Peyer's patch (tissue), 4 donors: Measurements from ENCODE around the gene MAPK9.

Experiments used
- POLR2A ChIP-seq, 2 donors: fragments of 450-650 bp; IDR thresholded peaks; one replicate each; pipeline ENCODE4 v1.5.1; 2017; ENCODE audit warnings: antibody characterized with exemption in 2 of 2, mild to moderate bottlenecking in 2 of 2, moderate library complexity in 2 of 2
- TF ChIP-seq, protein P1 (sequence below), 6 experiments: fragments of 450-650 bp in 4 of 6; fragments of 200-600 bp in 2 of 6; sonication (generic) in 1 of 6; IDR thresholded peaks; one replicate each; pipeline ENCODE4 v1.5.1; 2017 to 2019; ENCODE audit warnings: antibody characterized with exemption in 6 of 6, mild to moderate bottlenecking in 3 of 6, moderate library complexity in 1 of 6

DNA sequence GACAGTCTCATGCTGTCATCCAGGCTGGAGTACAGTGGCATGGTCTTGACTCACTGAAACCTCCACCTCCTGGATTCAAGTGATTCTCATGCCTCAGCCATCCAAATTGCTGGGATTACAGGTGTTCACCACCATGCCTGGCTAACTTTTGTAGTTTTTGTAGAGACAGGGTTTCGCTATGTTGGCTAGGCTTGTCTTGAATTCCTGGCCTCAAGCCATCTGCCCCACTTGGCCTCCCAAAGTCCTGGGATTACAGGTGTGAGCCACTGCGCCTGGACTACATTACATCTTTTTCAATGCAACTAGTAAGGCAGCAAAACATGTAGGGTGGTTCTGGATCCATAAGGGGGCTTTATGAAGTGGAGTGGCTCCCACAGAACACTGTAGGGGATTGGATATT lies 53.3 kb downstream of the MAPK9 start:
- no peak for TF ChIP-seq POLR2A (IDR thresholded peaks at IDR 0.05)
- TF ChIP-seq, protein P1, sequence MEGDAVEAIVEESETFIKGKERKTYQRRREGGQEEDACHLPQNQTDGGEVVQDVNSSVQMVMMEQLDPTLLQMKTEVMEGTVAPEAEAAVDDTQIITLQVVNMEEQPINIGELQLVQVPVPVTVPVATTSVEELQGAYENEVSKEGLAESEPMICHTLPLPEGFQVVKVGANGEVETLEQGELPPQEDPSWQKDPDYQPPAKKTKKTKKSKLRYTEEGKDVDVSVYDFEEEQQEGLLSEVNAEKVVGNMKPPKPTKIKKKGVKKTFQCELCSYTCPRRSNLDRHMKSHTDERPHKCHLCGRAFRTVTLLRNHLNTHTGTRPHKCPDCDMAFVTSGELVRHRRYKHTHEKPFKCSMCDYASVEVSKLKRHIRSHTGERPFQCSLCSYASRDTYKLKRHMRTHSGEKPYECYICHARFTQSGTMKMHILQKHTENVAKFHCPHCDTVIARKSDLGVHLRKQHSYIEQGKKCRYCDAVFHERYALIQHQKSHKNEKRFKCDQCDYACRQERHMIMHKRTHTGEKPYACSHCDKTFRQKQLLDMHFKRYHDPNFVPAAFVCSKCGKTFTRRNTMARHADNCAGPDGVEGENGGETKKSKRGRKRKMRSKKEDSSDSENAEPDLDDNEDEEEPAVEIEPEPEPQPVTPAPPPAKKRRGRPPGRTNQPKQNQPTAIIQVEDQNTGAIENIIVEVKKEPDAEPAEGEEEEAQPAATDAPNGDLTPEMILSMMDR (IDR thresholded peaks at IDR 0.05), result no peak
